HG02852 (cell line): ENCODE measurements around the gene ADIPOQ.
"Not testable (repeated sequence)": the region's sequence is repeated elsewhere in the genome, so short reads cannot be mapped to it uniquely, and the experiment has no call there.

Experiments used
- ATAC-seq: cut with Tn5 transposase; IDR thresholded peaks from one replicate; pipeline ENCODE4 v1.9.1; 2021; ENCODE audit warnings: mild to moderate bottlenecking, moderate library complexity; ENCODE audit not compliant: unreplicated experiment

Gene ADIPOQ

GRCh38 chr3:186901135-186901734, 58.7 kb downstream of the ADIPOQ start:
- ATAC-seq: no peak

GRCh38 chr3:186902154-186902553, 59.6 kb downstream of the ADIPOQ start:
- no peak for ATAC-seq

GRCh38 chr3:186902713-186903112, 60.2 kb downstream of the ADIPOQ start:
- ATAC-seq: no peak

GRCh38 chr3:186903676-186904075, 61.2 kb downstream of the ADIPOQ start:
- not testable (repeated sequence) for ATAC-seq

- ATAC-seq: not testable (repeated sequence)
Measured at GRCh38 chr3:186907075-186907474, 64.6 kb downstream of the ADIPOQ start.
